HepG2 (cell line): ENCODE data around the gene ARHGEF7. TPM values are rescaled to one million over a fixed set of nuclear protein-coding genes. Genes with fewer than 3 reads are reported as not detected.

Source experiments
- ARNT ChIP-seq: fragments of 450-650 bp; IDR thresholded peaks from 2 replicates; pipeline ENCODE4 v1.6.1; 2017
- CREM ChIP-seq, 2 experiments: sonication (generic) in 1 of 2; formaldehyde crosslinking in 1 of 2; IDR thresholded peaks; 2 replicates each; pipeline versions ENCODE4 v1.4.0 to v1.6.1; 2016 to 2020; ENCODE audit warnings: antibody characterized with exemption in 1 of 2, mild to moderate bottlenecking in 1 of 2, missing genetic modification reagents in 1 of 2
- EEA1 ChIP-seq: sonication (generic); formaldehyde crosslinking; IDR thresholded peaks from 2 replicates; pipeline ENCODE4 v1.5.1; 2020; ENCODE audit warnings: mild to moderate bottlenecking, missing genetic modification reagents, borderline replicate concordance
- FOXK1 ChIP-seq: sonication (generic); formaldehyde crosslinking; IDR thresholded peaks from 2 replicates; pipeline ENCODE4 v1.4.0; 2020; ENCODE audit warnings: low read depth, missing genetic modification reagents, borderline replicate concordance
- ISX ChIP-seq: sonication (generic); formaldehyde crosslinking; conservative IDR thresholded peaks from 2 replicates; pipeline ENCODE4 v1.5.0; 2020; ENCODE audit warnings: missing genetic modification reagents
- MAFK ChIP-seq, 2 experiments: IDR thresholded peaks in 1 of 2; conservative IDR thresholded peaks in 1 of 2; 2 replicates each; pipeline ENCODE4 v1.6.1; 2011; ENCODE audit warnings: improper control_type of control experiment in 2 of 2, low read length in 2 of 2
- MBNL3 ChIP-seq: fragments of 250-450 bp; sonication (Bioruptor Pico); conservative IDR thresholded peaks from 2 replicates; pipeline ENCODE4 v1.8.0; 2022; ENCODE audit warnings: mild to moderate bottlenecking, inconsistent platforms
- MED13 ChIP-seq: sonication (generic); formaldehyde crosslinking; IDR thresholded peaks from 2 replicates; pipeline ENCODE4 v1.5.0; 2020; ENCODE audit warnings: missing genetic modification reagents
- MXI1 ChIP-seq: IDR thresholded peaks from 3 replicates; pipeline ENCODE4 v1.6.1; 2012; ENCODE audit warnings: low read depth, low read length, inconsistent platforms, borderline replicate concordance
- NR2F2 ChIP-seq: IDR thresholded peaks from 2 replicates; pipeline ENCODE4 v1.6.1; 2012; ENCODE audit warnings: low read depth, inconsistent platforms, borderline replicate concordance
- PAX8 ChIP-seq: sonication (generic); formaldehyde crosslinking; IDR thresholded peaks from 2 replicates; pipeline ENCODE4 v1.8.0; 2022; ENCODE audit warnings: mild to moderate bottlenecking, missing genetic modification reagents, borderline replicate concordance
- RFXAP ChIP-seq: sonication (generic); formaldehyde crosslinking; IDR thresholded peaks from 2 replicates; pipeline ENCODE4 v1.4.0; 2020; ENCODE audit warnings: missing genetic modification reagents, borderline replicate concordance
- SNAI1 ChIP-seq: sonication (generic); formaldehyde crosslinking; IDR thresholded peaks from 2 replicates; pipeline ENCODE4 v1.5.0; 2020; ENCODE audit warnings: mild to moderate bottlenecking, missing genetic modification reagents, borderline replicate concordance
- SP1 ChIP-seq, 2 experiments: fragments of 450-650 bp in 1 of 2; sonication (generic) in 1 of 2; formaldehyde crosslinking in 1 of 2; IDR thresholded peaks; 2 replicates each; pipeline versions ENCODE4 v1.4.0 to v1.6.1; 2016 to 2020; ENCODE audit warnings: missing genetic modification reagents in 1 of 2
- THYN1 ChIP-seq: sonication (generic); formaldehyde crosslinking; IDR thresholded peaks from 2 replicates; pipeline ENCODE4 v1.8.1; 2023; ENCODE audit warnings: low read depth, mild to moderate bottlenecking, moderate library complexity, missing genetic modification reagents, borderline replicate concordance
- ZBTB8A ChIP-seq: sonication (generic); formaldehyde crosslinking; IDR thresholded peaks from 2 replicates; pipeline ENCODE4 v1.4.0; 2020; ENCODE audit warnings: mild to moderate bottlenecking, low read depth, missing genetic modification reagents, borderline replicate concordance
- ZKSCAN8 ChIP-seq: IDR thresholded peaks from 2 replicates; pipeline ENCODE4 v1.6.1; 2016; ENCODE audit warnings: borderline replicate concordance, missing genetic modification reagents, missing compliant biosample characterization
- ZNF660 ChIP-seq: sonication (generic); formaldehyde crosslinking; IDR thresholded peaks from 2 replicates; pipeline ENCODE4 v1.5.1; 2020; ENCODE audit warnings: mild to moderate bottlenecking, low read depth, missing genetic modification reagents, borderline replicate concordance
- ZNF776 ChIP-seq: sonication (generic); formaldehyde crosslinking; IDR thresholded peaks from 2 replicates; pipeline ENCODE4 v1.4.0; 2020; ENCODE audit warnings: mild to moderate bottlenecking, missing genetic modification reagents
- polyA plus RNA-seq, 8 experiments: library from polyadenylated mRNA; depleted of rRNA in 3 of 8; stranded (reverse) in 7 of 8; unstranded in 1 of 8; fragments of >200 nt; fragmentation: Illumina TruSeq in 4 of 8; extraction: Trizol in 4 of 8; gene quantifications; 2 replicates each; pipeline versions ENCODE4 v1.2.1 to v1.2.3, GENCODE V29; 2011 to 2016; ENCODE audit warnings: low read depth in 4 of 8, missing spikeins in 1 of 8, mixed read lengths in 1 of 8; ENCODE audit not compliant: insufficient read depth in 1 of 8
- total RNA-seq, 5 experiments: library from RNA; depleted of rRNA; stranded (reverse); fragments of >200 nt; fragmentation: Illumina TruSeq; extraction: Trizol; gene quantifications; 2 replicates each; pipeline ENCODE4 v1.2.3, GENCODE V29; 2016; ENCODE audit warnings: low read depth in 1 of 5
- TF ChIP-seq, protein P1 (sequence below): sonication (generic); formaldehyde crosslinking; IDR thresholded peaks from 2 replicates; pipeline ENCODE4 v1.4.0; 2020; ENCODE audit warnings: missing genetic modification reagents
- TF ChIP-seq, protein P2 (sequence below): sonication (generic); formaldehyde crosslinking; IDR thresholded peaks from 2 replicates; pipeline ENCODE4 v1.5.0; 2020; ENCODE audit warnings: missing genetic modification reagents
- TF ChIP-seq, protein P3 (sequence below): sonication (generic); formaldehyde crosslinking; IDR thresholded peaks from 2 replicates; pipeline ENCODE4 v1.4.0; 2020; ENCODE audit warnings: missing genetic modification reagents
- TF ChIP-seq, protein P4 (sequence below): IDR thresholded peaks from 2 replicates; pipeline ENCODE4 v1.6.1; 2016; ENCODE audit warnings: mild to moderate bottlenecking, missing biosample characterization, missing genetic modification reagents

Gene ARHGEF7
- total and polyA plus RNA-seq, 2 of the 13 experiments (the other 11 are each of a cell fraction or from before 2014, with no cell fraction given): 15.7 to 22.3 TPM

DNA sequence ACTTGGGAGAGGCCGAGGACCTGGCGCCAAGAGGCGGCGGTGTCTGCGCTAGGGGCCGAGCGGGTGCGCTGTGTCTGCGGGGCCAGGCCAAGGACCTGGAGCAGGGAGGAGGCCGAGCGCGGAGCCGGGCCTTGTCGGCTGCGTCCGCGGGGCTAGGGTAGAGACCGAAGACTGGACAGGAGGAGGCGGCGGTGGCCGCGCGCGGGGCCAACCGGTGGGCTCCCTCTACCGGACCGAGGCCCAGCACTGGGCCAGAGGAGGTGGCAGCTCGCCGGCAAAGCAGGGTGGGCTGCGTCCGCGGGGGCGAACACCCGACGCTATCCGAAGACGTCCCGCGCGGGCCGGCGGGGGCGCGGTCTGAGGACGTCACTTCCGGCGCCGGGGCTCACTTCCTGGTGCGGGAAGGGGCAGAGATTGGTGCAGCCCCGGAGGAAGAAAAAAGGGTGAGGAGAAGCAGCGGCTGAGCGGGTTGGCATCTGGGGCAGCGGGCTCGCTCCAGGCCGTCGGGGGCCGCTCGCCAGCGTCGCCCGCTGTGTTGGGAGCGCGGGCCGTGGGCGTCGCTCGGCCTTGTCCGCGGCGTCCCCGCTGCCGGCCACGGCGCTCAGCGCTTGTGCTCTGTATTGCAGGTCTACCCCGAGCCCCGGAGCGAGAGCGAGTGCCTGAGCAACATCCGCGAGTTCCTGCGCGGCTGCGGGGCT lies 38.3 kb downstream of the ARHGEF7 start (continued):
- TF ChIP-seq, protein P1, sequence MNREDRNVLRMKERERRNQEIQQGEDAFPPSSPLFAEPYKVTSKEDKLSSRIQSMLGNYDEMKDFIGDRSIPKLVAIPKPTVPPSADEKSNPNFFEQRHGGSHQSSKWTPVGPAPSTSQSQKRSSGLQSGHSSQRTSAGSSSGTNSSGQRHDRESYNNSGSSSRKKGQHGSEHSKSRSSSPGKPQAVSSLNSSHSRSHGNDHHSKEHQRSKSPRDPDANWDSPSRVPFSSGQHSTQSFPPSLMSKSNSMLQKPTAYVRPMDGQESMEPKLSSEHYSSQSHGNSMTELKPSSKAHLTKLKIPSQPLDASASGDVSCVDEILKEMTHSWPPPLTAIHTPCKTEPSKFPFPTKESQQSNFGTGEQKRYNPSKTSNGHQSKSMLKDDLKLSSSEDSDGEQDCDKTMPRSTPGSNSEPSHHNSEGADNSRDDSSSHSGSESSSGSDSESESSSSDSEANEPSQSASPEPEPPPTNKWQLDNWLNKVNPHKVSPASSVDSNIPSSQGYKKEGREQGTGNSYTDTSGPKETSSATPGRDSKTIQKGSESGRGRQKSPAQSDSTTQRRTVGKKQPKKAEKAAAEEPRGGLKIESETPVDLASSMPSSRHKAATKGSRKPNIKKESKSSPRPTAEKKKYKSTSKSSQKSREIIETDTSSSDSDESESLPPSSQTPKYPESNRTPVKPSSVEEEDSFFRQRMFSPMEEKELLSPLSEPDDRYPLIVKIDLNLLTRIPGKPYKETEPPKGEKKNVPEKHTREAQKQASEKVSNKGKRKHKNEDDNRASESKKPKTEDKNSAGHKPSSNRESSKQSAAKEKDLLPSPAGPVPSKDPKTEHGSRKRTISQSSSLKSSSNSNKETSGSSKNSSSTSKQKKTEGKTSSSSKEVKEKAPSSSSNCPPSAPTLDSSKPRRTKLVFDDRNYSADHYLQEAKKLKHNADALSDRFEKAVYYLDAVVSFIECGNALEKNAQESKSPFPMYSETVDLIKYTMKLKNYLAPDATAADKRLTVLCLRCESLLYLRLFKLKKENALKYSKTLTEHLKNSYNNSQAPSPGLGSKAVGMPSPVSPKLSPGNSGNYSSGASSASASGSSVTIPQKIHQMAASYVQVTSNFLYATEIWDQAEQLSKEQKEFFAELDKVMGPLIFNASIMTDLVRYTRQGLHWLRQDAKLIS (CRISPR knock-in tag): no peak
- TF ChIP-seq FOXK1 (CRISPR knock-in tag) (peak; percentile 65; the same call in 1 of the 2 replicates), ZKSCAN8 (CRISPR knock-in tag) (peak; percentile 34; the same call in 1 of the 2 replicates), ZNF776 (CRISPR knock-in tag) (no peak; the same call in 1 of the 2 replicates), SP1 (IDR thresholded peaks at IDR 0.05) (no peak), SP1 (CRISPR knock-in tag; IDR thresholded peaks at IDR 0.05) (peak; percentile 58), ARNT (no peak), ISX (CRISPR knock-in tag) (no peak), SNAI1 (CRISPR knock-in tag) (no peak), NR2F2 (no peak; the same call in 1 of the 2 replicates), PAX8 (CRISPR knock-in tag) (peak; percentile 53; the same call in 1 of the 2 replicates), MED13 (CRISPR knock-in tag) (no peak), MXI1 (peak; percentile 61; the same call in 1 of the 3 replicates), ZBTB8A (CRISPR knock-in tag) (peak; percentile 38; the same call in 1 of the 2 replicates), MBNL3 (no peak), CREM (IDR thresholded peaks at IDR 0.05) (peak; percentile 88), CREM (CRISPR knock-in tag; IDR thresholded peaks at IDR 0.05) (peak; percentile 88), RFXAP (CRISPR knock-in tag) (peak; percentile 75; the same call in 1 of the 2 replicates), THYN1 (no peak), MAFK (conservative IDR thresholded peaks at IDR 0.05 in 1 of 2, IDR thresholded peaks at IDR 0.05 in 1 of 2; ENCODE audit: low read length in 2 of 2) (no peak), EEA1 (CRISPR knock-in tag) (no peak; the same call in 1 of the 2 replicates), ZNF660 (CRISPR knock-in tag) (no peak)
- TF ChIP-seq, protein P2, sequence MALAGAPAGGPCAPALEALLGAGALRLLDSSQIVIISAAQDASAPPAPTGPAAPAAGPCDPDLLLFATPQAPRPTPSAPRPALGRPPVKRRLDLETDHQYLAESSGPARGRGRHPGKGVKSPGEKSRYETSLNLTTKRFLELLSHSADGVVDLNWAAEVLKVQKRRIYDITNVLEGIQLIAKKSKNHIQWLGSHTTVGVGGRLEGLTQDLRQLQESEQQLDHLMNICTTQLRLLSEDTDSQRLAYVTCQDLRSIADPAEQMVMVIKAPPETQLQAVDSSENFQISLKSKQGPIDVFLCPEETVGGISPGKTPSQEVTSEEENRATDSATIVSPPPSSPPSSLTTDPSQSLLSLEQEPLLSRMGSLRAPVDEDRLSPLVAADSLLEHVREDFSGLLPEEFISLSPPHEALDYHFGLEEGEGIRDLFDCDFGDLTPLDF: peak; percentile 91
- TF ChIP-seq, protein P3, sequence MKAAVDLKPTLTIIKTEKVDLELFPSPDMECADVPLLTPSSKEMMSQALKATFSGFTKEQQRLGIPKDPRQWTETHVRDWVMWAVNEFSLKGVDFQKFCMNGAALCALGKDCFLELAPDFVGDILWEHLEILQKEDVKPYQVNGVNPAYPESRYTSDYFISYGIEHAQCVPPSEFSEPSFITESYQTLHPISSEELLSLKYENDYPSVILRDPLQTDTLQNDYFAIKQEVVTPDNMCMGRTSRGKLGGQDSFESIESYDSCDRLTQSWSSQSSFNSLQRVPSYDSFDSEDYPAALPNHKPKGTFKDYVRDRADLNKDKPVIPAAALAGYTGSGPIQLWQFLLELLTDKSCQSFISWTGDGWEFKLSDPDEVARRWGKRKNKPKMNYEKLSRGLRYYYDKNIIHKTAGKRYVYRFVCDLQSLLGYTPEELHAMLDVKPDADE (CRISPR knock-in tag): no peak
- TF ChIP-seq, protein P4, sequence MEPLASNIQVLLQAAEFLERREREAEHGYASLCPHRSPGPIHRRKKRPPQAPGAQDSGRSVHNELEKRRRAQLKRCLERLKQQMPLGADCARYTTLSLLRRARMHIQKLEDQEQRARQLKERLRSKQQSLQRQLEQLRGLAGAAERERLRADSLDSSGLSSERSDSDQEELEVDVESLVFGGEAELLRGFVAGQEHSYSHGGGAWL (CRISPR knock-in tag): no peak
